K562 (cell line): ENCODE data around the gene TMX3.

Source experiments
- BCL6 ChIP-seq: fragments of 250-450 bp; sonication (Bioruptor Pico); IDR thresholded peaks from 2 replicates; pipeline ENCODE4 v1.4.0; 2020
- CTCF ChIP-seq, 3 experiments: IDR thresholded peaks in 2 of 3; conservative IDR thresholded peaks in 1 of 3; 2 replicates each; pipeline ENCODE4 v1.5.1; 2011 to 2012; ENCODE audit warnings: low read length in 3 of 3, mild to moderate bottlenecking in 3 of 3, control low read depth in 2 of 3, improper control_type of control experiment in 1 of 3, inconsistent platforms in 1 of 3, low read depth in 1 of 3, mixed read lengths in 1 of 3, moderate library complexity in 1 of 3; ENCODE audit not compliant: insufficient read depth in 2 of 3
- DPF2 ChIP-seq: fragments of 450-650 bp; IDR thresholded peaks from 2 replicates; pipeline ENCODE4 v1.6.1; 2016
- FOXA3 ChIP-seq, 2 experiments: fragments of 450-650 bp in 1 of 2; sonication (generic) in 1 of 2; formaldehyde crosslinking; IDR thresholded peaks in 1 of 2; conservative IDR thresholded peaks in 1 of 2; 2 replicates each; pipeline versions ENCODE4 v1.4.0 to v1.8.0; 2020 to 2022; ENCODE audit warnings: mild to moderate bottlenecking in 2 of 2, missing genetic modification reagents in 1 of 2
- FOXK2 ChIP-seq, 2 experiments: fragments of 450-650 bp; IDR thresholded peaks in 1 of 2; conservative IDR thresholded peaks in 1 of 2; 2 replicates each; pipeline ENCODE4 v1.6.1; 2016; ENCODE audit warnings: low read depth in 2 of 2, mild to moderate bottlenecking in 1 of 2
- MIER1 ChIP-seq: fragments of 450-650 bp; IDR thresholded peaks from 2 replicates; pipeline ENCODE4 v1.6.1; 2016; ENCODE audit warnings: antibody characterized with exemption, mild to moderate bottlenecking, low read depth
- SIX5 ChIP-seq, 2 experiments: IDR thresholded peaks; 2 replicates each; pipeline ENCODE4 v1.6.1; 2011; ENCODE audit warnings: low read length in 2 of 2, borderline replicate concordance in 1 of 2, low read depth in 1 of 2, mild to moderate bottlenecking in 1 of 2, moderate library complexity in 1 of 2; ENCODE audit not compliant: insufficient read depth in 1 of 2
- SMARCE1 ChIP-seq: fragments of 450-650 bp; IDR thresholded peaks from 2 replicates; pipeline ENCODE4 v1.7.1; 2016; ENCODE audit warnings: mild to moderate bottlenecking
- YY1 ChIP-seq, 3 experiments: IDR thresholded peaks; 2 replicates each; pipeline ENCODE4 v1.6.1; 2011; ENCODE audit warnings: low read length in 2 of 3, mild to moderate bottlenecking in 2 of 3, moderate library complexity in 2 of 3, borderline replicate concordance in 1 of 3, control low read depth in 1 of 3, low read depth in 1 of 3; ENCODE audit not compliant: insufficient read depth in 3 of 3, insufficient replicate concordance in 2 of 3, control insufficient read depth in 1 of 3, insufficient read length in 1 of 3; ENCODE audit errors: extremely low read depth in 1 of 3

- TF ChIP-seq FOXA3 (CRISPR knock-in tag; conservative IDR thresholded peaks at IDR 0.05 in 1 of 2, IDR thresholded peaks at IDR 0.05 in 1 of 2) (no peak), YY1 (IDR thresholded peaks at IDR 0.05; ENCODE audit: borderline replicate concordance in 1 of 3, control insufficient read depth in 1 of 3, extremely low read depth in 1 of 3, insufficient read depth in 3 of 3, insufficient read length in 1 of 3, insufficient replicate concordance in 2 of 3, low read depth in 1 of 3, low read length in 2 of 3) (no peak), CTCF (IDR thresholded peaks at IDR 0.05 in 2 of 3, conservative IDR thresholded peaks at IDR 0.05 in 1 of 3; ENCODE audit: insufficient read depth in 2 of 3, low read depth in 1 of 3, low read length in 3 of 3) (no peak), DPF2 (no peak), FOXK2 (conservative IDR thresholded peaks at IDR 0.05 in 1 of 2, IDR thresholded peaks at IDR 0.05 in 1 of 2; ENCODE audit: low read depth in 2 of 2) (no peak), SMARCE1 (no peak), BCL6 (CRISPR knock-in tag) (no peak), MIER1 (no peak), SIX5 (IDR thresholded peaks at IDR 0.05; ENCODE audit: borderline replicate concordance in 1 of 2, insufficient read depth in 1 of 2, low read depth in 1 of 2, low read length in 2 of 2) (no peak)
Measured at GRCh38 chr18:68707646-68708045, 7.3 kb downstream of the TMX3 start.
